HepG2 (cell line): ENCODE data around the gene UBL4B. TPM values are rescaled to one million over a fixed set of nuclear protein-coding genes. Genes with fewer than 3 reads are reported as not detected.

Experiments
- ARNT2 ChIP-seq: sonication (generic); formaldehyde crosslinking; IDR thresholded peaks from 2 replicates; pipeline ENCODE4 v1.8.0; 2022; ENCODE audit warnings: mild to moderate bottlenecking, low read depth, missing genetic modification reagents, moderate library complexity
- KLF15 ChIP-seq: sonication (generic); formaldehyde crosslinking; IDR thresholded peaks from 2 replicates; pipeline ENCODE4 v1.8.1; 2023; ENCODE audit warnings: borderline replicate concordance, mild to moderate bottlenecking, inconsistent platforms, missing genetic modification reagents, mixed read lengths
- PHF21A ChIP-seq: sonication (generic); formaldehyde crosslinking; IDR thresholded peaks from 2 replicates; pipeline ENCODE4 v1.5.0; 2020; ENCODE audit warnings: mild to moderate bottlenecking, missing genetic modification reagents
- PHF5A ChIP-seq: IDR thresholded peaks from one replicate; pipeline ENCODE4 v1.6.1; 2018; ENCODE audit warnings: low read depth, missing genetic modification reagents; ENCODE audit not compliant: unreplicated experiment
- POLR2G ChIP-seq: fragments of 200-400 bp; formaldehyde crosslinking; IDR thresholded peaks from 2 replicates; pipeline ENCODE4 v1.6.1; 2018; ENCODE audit warnings: mild to moderate bottlenecking, low read depth, low read length, moderate library complexity
- ZBTB25 ChIP-seq: IDR thresholded peaks from 2 replicates; pipeline ENCODE4 v1.6.1; 2018; ENCODE audit warnings: missing genetic modification reagents
- ZMYM3 ChIP-seq: sonication (generic); formaldehyde crosslinking; IDR thresholded peaks from 2 replicates; pipeline ENCODE4 v1.5.1; 2020; ENCODE audit warnings: mild to moderate bottlenecking, missing genetic modification reagents
- ZNF251 ChIP-seq: sonication (generic); formaldehyde crosslinking; IDR thresholded peaks from 2 replicates; pipeline ENCODE4 v1.9.0; 2021; ENCODE audit warnings: mild to moderate bottlenecking, missing genetic modification reagents
- ZNF296 ChIP-seq: sonication (generic); formaldehyde crosslinking; conservative IDR thresholded peaks from 2 replicates; pipeline ENCODE4 v1.5.0; 2020; ENCODE audit warnings: mild to moderate bottlenecking, missing genetic modification reagents
- ZNF549 ChIP-seq: sonication (generic); formaldehyde crosslinking; IDR thresholded peaks from 2 replicates; pipeline ENCODE4 v1.5.0; 2020; ENCODE audit warnings: missing genetic modification reagents
- ZNF616 ChIP-seq: sonication (generic); formaldehyde crosslinking; IDR thresholded peaks from 2 replicates; pipeline ENCODE4 v1.5.0; 2020; ENCODE audit warnings: low read depth, mild to moderate bottlenecking, missing genetic modification reagents
- ZNF788 ChIP-seq: sonication (generic); formaldehyde crosslinking; IDR thresholded peaks from 2 replicates; pipeline ENCODE4 v1.5.0; 2020; ENCODE audit warnings: mild to moderate bottlenecking, missing genetic modification reagents, borderline replicate concordance
- polyA plus RNA-seq, 8 experiments: library from polyadenylated mRNA; depleted of rRNA in 3 of 8; stranded (reverse) in 7 of 8; unstranded in 1 of 8; fragments of >200 nt; fragmentation: Illumina TruSeq in 4 of 8; extraction: Trizol in 4 of 8; gene quantifications; 2 replicates each; pipeline versions ENCODE4 v1.2.1 to v1.2.3, GENCODE V29; 2011 to 2016; ENCODE audit warnings: low read depth in 4 of 8, missing spikeins in 1 of 8, mixed read lengths in 1 of 8; ENCODE audit not compliant: insufficient read depth in 1 of 8
- total RNA-seq, 5 experiments: library from RNA; depleted of rRNA; stranded (reverse); fragments of >200 nt; fragmentation: Illumina TruSeq; extraction: Trizol; gene quantifications; 2 replicates each; pipeline ENCODE4 v1.2.3, GENCODE V29; 2016; ENCODE audit warnings: low read depth in 1 of 5
- TF ChIP-seq, protein P1 (sequence below): sonication (generic); formaldehyde crosslinking; IDR thresholded peaks from 2 replicates; pipeline ENCODE4 v1.4.0; 2020; ENCODE audit warnings: missing genetic modification reagents, borderline replicate concordance
- TF ChIP-seq, protein P2 (sequence below): sonication (generic); formaldehyde crosslinking; IDR thresholded peaks from 2 replicates; pipeline ENCODE4 v1.5.1; 2020; ENCODE audit warnings: missing genetic modification reagents, mild to moderate bottlenecking, borderline replicate concordance
- TF ChIP-seq, protein P3 (sequence below): sonication (generic); formaldehyde crosslinking; IDR thresholded peaks from 2 replicates; pipeline ENCODE4 v1.9.0; 2022; ENCODE audit warnings: low read depth, missing genetic modification reagents
- TF ChIP-seq, protein P4 (sequence below): sonication (generic); formaldehyde crosslinking; IDR thresholded peaks from 2 replicates; pipeline ENCODE4 v1.4.0; 2020; ENCODE audit warnings: mild to moderate bottlenecking, missing genetic modification reagents

UBL4B gene
- total and polyA plus RNA-seq, 2 of the 13 experiments (the other 11 are each of a cell fraction or from before 2014, with no cell fraction given) = not detected

DNA sequence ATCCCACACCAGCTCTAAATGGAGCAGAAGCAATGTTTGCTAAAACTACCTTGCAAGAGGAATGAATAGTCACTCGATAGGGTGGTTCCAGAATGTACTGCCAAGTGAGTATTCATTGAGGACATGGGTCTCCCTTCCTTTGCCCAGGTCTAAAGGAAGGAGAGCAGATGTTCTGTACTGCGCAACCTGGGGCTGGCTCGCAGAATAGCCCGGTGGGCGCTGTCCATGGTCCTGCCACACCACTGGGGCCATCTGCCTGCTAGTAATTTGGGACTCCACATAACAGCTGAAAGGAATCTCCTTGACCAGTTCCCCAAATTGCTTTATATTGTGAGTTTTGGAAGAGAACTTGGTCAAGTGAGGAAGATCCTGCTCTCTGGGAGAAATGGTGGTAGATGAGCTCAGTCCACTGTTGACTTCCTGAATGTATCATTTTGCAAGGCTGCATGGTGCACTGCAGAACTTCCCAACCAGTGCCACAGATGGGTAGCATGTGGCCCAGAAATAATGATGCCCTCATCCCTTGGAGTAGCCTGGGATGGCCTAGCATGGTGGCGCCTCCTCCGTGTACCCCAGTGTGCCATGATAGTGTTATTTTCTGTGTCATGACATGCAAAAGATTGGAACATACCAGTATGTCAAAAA is 43.8 kb downstream of the UBL4B start (continued):
- TF ChIP-seq ZBTB25 (CRISPR knock-in tag) (0 out of 2 replicates have a peak, but pooled peaks have one; percentile 33), KLF15 (CRISPR knock-in tag) (no peak), ARNT2 (CRISPR knock-in tag) (no peak), ZMYM3 (CRISPR knock-in tag) (no peak), POLR2G (no peak), ZNF251 (CRISPR knock-in tag) (no peak), ZNF616 (CRISPR knock-in tag) (no peak), ZNF549 (CRISPR knock-in tag) (no peak), PHF5A (CRISPR knock-in tag) (no peak), ZNF788 (CRISPR knock-in tag) (no peak), ZNF296 (CRISPR knock-in tag) (no peak), PHF21A (CRISPR knock-in tag) (no peak)
- TF ChIP-seq, protein P1, sequence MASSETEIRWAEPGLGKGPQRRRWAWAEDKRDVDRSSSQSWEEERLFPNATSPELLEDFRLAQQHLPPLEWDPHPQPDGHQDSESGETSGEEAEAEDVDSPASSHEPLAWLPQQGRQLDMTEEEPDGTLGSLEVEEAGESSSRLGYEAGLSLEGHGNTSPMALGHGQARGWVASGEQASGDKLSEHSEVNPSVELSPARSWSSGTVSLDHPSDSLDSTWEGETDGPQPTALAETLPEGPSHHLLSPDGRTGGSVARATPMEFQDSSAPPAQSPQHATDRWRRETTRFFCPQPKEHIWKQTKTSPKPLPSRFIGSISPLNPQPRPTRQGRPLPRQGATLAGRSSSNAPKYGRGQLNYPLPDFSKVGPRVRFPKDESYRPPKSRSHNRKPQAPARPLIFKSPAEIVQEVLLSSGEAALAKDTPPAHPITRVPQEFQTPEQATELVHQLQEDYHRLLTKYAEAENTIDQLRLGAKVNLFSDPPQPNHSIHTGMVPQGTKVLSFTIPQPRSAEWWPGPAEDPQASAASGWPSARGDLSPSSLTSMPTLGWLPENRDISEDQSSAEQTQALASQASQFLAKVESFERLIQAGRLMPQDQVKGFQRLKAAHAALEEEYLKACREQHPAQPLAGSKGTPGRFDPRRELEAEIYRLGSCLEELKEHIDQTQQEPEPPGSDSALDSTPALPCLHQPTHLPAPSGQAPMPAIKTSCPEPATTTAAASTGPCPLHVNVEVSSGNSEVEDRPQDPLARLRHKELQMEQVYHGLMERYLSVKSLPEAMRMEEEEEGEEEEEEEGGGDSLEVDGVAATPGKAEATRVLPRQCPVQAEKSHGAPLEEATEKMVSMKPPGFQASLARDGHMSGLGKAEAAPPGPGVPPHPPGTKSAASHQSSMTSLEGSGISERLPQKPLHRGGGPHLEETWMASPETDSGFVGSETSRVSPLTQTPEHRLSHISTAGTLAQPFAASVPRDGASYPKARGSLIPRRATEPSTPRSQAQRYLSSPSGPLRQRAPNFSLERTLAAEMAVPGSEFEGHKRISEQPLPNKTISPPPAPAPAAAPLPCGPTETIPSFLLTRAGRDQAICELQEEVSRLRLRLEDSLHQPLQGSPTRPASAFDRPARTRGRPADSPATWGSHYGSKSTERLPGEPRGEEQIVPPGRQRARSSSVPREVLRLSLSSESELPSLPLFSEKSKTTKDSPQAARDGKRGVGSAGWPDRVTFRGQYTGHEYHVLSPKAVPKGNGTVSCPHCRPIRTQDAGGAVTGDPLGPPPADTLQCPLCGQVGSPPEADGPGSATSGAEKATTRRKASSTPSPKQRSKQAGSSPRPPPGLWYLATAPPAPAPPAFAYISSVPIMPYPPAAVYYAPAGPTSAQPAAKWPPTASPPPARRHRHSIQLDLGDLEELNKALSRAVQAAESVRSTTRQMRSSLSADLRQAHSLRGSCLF (CRISPR knock-in tag) = 0 out of 2 replicates have a peak, but pooled peaks have one; percentile 29
- TF ChIP-seq, protein P2, sequence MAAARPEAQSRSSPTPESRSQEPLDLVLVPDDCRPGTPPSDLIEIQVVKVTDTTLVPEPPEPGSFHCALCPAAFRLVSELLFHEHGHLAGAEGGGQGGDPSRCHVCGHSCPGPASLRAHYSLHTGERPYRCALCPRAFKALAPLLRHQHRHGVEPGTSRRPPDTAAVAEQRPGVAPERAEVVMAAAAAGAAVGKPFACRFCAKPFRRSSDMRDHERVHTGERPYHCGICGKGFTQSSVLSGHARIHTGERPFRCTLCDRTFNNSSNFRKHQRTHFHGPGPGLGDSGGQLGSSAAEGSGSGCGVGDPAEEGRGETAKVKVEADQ (CRISPR knock-in tag) = no peak
- TF ChIP-seq, protein P3, sequence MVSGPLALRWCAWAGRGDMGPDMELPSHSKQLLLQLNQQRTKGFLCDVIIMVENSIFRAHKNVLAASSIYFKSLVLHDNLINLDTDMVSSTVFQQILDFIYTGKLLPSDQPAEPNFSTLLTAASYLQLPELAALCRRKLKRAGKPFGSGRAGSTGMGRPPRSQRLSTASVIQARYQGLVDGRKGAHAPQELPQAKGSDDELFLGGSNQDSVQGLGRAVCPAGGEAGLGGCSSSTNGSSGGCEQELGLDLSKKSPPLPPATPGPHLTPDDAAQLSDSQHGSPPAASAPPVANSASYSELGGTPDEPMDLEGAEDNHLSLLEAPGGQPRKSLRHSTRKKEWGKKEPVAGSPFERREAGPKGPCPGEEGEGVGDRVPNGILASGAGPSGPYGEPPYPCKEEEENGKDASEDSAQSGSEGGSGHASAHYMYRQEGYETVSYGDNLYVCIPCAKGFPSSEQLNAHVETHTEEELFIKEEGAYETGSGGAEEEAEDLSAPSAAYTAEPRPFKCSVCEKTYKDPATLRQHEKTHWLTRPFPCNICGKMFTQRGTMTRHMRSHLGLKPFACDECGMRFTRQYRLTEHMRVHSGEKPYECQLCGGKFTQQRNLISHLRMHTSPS (CRISPR knock-in tag) = no peak
- TF ChIP-seq, protein P4, sequence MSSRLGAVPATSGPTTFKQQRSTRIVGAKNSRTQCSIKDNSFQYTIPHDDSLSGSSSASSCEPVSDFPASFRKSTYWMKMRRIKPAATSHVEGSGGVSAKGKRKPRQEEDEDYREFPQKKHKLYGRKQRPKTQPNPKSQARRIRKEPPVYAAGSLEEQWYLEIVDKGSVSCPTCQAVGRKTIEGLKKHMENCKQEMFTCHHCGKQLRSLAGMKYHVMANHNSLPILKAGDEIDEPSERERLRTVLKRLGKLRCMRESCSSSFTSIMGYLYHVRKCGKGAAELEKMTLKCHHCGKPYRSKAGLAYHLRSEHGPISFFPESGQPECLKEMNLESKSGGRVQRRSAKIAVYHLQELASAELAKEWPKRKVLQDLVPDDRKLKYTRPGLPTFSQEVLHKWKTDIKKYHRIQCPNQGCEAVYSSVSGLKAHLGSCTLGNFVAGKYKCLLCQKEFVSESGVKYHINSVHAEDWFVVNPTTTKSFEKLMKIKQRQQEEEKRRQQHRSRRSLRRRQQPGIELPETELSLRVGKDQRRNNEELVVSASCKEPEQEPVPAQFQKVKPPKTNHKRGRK (CRISPR knock-in tag) = no peak
